Activated CD8-positive, alpha-beta memory T cell treated with anti-CD3 and anti-CD28 coated beads for 4 hours (primary cell): ENCODE data around the gene SMARCB1.

Source experiments
- DNase-seq, 2 donors: peaks; one replicate each; pipeline ENCODE4 v3.0.0-alpha.2; 2020; ENCODE audit warnings: low read depth in 2 of 2

SMARCB1 gene

DNA sequence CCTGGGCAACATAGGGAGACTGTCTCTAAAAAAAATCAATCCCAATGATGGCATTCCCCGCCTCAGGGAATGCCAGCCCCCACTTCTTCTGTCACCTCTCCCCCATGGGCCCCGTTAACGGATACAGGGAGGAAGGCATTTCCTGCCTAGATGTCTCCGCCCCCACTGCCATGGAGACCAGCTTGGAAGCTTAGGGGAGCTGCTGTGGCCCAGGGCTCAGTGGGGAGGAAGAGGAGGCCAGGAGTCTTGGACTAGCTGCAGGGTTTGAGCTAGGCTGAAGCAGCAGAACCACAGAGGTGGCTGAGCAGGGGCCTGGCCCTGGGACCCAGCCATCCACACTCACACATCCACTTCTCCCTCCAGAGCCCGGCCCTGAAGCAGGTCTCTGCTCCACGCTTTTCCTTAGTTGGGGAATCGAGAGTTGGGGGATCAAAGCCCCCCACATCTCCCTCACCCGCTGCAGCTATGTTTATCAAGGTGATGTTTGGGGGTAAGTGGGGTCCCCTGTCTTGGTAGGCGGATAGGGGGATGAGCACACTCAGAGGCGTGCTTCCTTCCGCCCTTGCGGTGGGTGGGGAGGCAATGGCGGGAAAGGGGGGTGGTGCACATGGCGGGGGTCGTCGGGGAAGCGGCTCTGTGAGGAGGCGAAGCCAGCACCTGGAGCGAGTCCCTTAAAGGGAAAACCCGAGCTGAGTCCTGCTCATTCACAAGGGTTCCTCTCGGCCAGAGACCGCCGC lies 23.8 kb upstream of the SMARCB1 start, which contains the start of gene C22orf15:
Gene C22orf15, plus strand, starts transcription at position 149 of the 737 bp plus-strand sequence. Its CDS starts 317 bp downstream, at position 466.
- no peak for DNase-seq

DNA sequence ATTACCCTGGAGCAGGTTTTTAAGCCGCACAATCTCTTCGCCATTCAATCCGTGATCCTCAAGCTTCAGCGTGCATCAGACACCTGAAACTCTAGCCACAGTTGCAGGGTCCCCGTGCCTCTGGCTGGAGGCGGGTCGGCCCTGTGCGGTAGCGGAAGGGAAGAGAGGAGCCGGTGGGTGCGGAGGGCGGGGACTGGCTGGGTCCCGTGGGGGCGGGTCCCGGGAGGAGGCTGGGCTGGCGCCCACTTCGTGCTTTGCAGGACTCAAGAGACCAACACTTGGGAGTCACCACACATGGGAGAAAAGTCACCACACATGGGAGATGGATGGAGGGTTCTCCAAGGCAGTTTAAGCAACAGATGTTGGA lies 23.2 kb upstream of the SMARCB1 start:
- DNase-seq: no peak

DNA sequence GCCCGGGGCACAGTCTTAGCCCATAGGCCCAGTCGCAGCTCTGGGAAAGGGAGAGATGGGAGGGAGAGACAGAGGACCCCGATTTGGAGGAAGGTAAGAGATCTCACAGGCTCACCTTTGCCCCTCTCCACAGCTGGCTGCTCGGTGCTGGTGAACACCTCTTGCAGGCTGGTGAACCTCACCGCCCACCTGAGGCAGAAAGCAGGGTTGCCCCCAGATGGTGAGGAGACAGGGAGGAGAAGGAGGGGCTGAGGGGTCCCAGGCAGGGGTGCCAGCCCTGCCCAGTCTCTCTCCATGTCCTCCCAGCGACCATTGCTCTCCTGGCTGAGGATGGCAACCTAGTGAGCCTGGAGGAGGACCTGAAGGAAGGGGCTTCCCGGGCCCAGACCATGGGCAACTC lies 22.8 kb upstream of the SMARCB1 start:
- DNase-seq: no peak

DNA sequence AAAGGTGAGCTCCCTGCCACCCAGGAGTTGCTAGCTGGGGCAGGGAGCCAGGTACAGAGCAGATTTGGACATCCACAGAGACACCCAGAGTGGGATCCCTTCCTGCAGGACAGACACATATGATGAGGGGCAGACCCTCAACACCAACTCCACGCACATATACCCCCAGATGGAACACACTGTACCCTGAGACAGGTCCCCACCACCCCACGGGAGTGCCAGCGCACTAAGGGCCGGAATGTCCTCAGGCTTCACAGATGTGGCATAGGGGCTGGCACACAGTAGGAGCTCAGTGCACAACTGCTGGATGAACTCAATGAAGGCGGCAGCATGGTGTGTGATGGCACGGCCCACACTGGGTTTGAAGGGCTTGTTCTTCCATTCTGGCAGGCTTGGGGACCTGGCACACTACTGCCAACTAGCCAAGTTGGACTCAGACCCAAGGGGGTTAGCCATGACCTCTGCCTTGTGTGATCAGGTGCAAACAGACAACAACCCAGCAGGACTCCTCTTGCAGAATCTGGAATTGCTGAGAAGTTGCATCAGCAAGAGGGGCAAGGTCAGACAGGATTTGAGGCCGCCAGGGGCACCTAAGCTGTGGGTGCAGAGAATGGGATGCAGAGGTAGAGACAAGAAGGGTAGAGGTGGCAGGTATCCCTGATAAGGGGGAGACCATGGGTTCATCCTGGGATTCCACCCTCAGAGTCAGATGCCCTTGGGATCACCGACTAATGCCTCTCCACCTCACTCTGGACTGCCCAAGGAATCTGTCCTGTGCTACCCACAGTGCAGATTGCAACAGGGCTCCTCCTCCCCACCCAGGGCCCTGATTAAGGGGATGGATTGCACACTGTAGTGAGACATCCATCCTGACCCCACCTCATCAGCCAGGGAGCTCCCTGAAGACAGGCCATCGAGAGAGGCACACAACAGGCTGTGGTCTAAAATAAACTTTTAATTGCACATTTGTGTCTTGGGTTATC lies 21.6 kb upstream of the SMARCB1 start:
- no peak for DNase-seq

DNA sequence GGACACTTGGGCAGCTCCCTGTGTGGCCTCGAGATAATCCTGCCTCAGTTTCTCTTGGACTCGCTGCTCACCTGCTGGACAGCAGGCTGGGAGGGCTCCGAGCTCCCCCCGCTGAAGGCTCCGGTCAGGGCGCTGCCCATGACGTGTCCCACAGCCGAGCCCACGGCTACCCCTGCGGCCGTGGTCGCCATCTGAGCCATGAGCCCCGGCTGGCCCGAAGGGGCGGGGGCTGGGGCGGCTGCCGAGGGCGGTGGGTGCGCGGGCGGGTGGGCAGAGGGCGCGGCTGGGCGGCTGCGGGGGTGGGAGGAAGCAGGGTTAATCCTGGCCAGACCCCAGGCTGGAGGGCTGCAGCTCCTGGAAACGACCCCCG lies 19.5 kb upstream of the SMARCB1 start:
- DNase-seq: no peak

DNA sequence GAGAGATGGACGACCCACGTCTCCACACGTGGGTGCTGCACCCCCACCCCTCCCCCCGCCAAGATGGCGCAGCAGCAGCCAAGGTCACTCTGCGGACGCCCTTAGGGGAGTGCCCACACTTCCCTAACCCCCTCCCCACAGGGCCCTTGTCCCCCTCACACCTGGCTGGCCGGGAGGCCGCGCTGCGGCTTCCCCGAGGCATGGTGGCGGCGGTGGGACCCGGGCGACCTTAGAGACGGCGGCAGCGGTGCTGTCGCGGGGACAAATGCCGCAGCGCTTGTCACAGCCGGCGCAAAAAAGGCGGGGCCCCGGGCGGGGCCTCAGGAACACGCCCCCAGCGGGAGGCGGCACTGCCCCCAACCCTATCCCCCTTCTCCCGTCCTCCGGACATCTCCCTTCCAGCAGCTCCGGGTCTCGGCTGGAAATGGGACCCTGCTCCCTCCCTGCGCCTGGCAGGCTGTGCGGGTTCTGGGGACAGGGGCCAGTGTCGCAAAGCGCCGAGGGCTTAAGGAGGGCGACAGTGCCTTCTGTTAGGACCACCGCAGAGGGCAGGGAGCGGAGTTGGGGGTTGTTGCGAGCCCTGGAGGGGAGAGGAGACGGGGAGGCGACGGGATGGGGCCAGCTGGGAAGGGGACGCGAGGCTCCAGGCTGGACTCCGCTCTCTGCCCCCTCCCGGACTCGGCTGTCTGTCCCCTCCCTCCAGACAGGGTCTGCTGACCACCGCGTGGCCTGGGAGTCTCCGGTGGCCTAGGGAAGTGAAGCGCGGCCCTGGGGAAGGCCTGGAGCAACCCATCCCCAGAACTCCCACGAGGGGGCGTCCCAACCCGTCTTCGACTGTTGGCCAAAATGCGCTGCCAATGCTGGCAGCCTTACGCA lies 18.9 kb upstream of the SMARCB1 start, which contains the start of gene CHCHD10:
Gene CHCHD10, minus strand, starts transcription at position 300 of the 876 bp plus-strand sequence. Its CDS starts 98 bp downstream, at position 202.
- peak; percentile 41 to 58 for DNase-seq

DNA sequence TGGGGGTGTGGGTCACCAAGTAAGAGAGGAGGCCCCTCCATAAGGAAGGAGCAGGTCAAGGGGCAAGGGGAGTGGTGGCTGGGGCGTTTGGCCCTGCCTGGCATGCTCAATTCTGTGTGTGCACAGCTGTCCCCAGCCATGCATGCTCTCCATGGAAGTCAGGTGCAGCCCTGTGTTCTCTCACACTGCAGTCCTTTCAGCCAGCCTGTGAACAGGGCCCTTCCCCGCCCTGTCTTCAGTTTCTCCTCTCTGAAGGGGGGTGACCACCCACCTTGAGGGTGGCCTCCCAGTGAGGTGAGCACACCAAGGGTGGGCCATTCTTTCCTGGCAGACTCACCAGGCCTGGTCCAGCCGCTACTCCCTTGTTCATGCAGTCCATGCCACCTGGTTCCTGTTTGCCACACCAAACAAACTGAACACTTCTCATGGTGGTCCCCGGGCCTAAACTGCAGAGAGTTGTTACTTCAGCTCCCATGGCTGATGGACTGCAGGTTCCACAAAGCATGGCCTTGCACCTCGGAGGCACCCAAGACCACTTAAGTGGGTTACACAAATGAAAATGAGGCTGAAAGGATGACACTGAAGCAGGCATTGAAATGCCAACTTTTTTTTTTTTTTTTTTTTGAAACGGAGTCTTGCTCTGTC lies 17.3 kb upstream of the SMARCB1 start:
- no peak for DNase-seq

DNA sequence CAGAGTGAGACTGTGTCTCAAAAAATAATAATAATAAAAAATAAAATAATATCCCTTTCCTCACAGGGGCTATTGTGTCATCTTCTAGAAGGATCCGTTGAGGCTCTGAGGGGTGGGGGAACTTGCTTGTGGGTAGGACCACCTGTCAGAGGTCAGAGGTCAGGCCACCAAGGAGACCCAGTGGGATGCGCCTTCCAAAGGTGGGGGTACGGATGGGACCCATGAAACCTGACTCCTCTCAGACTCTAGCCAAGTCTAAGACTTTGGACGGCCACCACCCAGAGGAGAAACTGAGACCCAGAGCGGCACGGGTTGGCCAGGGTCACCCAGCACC lies 14.5 kb upstream of the SMARCB1 start:
- DNase-seq: no peak

DNA sequence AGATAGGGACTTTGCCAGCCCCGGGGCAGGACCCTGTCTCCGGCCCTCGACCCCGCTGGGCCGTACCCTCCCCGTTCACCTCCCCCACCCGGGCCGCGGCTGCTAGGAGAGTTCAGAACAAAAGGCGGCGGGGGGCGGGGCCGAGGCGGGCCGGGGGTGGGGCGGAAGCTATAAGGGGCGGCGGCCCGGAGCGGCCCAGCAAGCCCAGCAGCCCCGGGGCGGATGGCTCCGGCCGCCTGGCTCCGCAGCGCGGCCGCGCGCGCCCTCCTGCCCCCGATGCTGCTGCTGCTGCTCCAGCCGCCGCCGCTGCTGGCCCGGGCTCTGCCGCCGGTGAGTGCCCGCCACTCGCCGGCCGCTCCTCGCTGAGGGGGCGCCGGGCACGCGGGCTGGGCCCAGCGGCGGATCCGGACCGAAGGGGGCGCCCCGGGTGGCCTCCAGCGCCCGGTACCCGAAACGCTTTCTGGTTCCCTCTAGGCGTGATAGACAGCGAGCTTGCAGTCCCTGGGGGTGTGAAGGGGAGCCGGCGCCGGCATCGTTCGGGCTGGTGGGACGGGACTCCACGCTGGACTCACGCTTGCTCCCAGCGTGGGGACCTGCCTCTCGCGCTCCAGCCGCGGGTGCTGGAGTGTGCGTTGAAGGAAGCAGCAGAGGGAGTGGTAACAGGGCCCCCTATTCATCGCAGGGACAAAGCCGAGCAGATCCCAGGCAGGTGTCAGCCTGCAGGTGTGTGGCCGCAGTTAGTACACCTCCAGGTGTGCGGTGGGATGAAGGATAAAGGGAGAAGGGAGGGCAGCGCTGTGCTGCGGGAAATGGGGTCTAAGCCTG lies 13.9 kb upstream of the SMARCB1 start, which contains the start of gene MMP11:
Gene MMP11, plus strand, starts transcription at position 201 of the 825 bp plus-strand sequence. Its CDS starts 22 bp downstream, at position 223.
- DNase-seq: no peak

DNA sequence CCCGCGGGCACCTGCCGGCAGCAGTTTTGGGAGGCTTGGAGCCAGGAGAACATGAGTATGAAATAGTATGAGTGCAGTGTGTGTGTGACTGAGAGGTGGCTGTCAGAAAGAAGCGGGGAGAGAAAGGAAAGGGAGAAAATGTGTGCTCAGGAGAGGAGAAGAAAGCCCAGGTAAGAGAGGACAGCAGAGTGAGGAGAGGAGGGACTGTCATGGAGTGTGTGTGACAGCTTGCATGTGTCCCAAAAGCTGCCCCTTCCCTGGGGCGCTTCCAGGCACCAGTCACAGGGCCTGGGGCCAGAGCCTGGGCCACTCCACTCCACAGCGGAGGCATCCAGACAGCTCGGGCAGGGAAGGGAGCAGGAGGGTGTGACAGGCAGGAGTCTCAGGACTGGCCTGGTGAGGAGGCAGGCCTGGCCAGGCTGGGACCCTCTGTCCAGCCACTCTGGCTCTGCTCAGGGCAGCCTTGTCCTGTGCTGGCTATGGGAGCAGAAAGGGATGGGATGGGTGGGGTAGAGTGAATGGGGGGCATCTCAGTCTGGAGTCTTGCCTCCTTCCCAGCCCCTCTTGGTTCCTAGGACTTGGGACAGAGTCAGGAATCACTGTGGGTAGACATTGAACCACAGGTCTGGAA lies 13.2 kb upstream of the SMARCB1 start:
- no peak for DNase-seq

DNA sequence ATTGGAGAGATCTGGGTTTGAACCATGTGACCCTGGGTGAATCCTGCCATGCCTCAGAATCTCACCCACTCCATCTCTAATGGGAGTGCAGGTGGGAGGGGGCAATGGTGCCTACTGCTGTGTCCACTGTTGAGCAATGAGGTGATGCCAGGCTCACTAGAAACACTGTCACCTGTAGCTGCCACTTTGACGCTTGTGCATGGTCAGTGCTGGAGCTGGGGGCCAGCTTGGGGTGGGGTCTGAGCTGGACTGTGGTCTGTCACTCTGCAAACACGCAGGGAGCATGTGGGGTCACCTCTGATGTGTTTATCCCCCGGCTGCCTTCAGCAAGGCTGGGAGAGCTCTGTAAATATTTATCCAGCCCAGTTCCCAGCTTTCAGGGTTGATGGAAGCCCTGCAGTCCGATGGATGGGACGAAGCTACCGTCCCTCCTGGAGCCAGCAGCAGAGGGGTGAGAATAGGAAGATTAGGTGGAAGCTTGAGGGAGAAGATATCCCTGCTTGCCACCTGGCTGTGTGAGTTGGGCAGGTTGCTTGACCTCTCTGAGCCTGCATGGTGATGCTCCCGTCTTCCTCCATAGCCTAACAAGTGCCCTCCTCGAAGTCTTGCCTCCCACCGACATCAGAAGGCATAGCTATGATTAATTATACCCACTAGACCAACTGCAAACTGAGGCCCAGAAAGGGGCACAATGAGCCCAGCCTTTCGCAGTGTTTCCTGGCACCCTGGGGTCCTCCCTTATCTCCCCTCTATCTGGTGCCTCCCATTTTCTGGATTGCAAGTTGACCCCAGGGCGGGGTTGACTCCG lies 12.4 kb upstream of the SMARCB1 start:
- DNase-seq: no peak

DNA sequence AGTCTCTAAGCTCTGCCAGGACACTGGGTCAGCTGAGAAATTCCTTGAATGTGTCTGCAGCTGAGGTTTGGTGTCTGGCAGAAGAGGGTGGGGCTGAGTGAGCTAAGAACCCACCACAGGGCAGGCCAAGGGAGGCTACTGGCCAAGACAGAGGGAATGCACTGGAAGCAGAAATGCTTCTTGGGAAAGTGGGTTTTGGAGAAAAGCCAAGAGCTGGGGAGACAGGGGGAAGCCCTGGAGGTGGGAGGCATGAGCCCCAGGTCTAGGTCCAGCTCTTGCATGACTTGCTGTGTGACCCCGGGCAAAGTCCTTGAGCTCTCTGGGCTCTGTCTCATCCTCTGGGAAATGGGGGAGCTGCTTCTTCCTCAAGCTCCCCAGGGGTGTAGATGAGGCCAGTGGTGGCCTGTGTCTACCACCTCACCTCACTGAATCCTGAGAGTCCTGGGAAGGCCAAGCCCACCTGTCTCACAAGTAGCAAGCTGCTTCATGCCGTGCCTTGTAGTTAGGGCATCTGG lies 11.8 kb upstream of the SMARCB1 start:
- no peak for DNase-seq

DNA sequence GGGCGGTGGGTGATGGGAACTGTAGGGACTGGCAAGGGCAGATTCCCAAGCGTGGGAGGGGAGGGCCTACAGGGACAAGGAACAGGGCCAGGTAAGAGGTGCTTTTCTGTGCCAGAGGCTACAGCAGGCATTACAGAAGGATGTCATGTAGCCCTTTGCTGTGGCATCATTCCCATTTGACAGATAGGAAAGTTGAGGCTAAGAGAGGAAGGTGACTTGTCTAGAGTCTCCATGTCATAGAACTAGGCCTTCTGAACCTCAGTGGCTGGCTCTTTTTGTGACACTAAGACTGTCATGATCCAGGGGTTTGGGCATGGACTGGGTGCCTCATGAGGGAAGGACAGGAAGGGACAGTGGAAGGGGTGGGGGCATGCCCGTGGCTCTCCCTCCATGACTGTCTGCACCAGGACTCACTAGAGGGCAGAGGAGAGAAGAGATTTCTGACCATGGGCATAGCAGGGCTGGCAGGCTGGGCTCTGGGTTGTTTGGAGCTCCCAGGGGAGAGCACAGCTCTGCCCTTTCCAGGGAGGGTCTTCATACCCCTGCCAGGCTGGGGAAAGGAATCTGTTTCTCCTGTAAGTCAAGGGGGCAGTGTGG lies 10.9 kb upstream of the SMARCB1 start:
- DNase-seq: no peak

DNA sequence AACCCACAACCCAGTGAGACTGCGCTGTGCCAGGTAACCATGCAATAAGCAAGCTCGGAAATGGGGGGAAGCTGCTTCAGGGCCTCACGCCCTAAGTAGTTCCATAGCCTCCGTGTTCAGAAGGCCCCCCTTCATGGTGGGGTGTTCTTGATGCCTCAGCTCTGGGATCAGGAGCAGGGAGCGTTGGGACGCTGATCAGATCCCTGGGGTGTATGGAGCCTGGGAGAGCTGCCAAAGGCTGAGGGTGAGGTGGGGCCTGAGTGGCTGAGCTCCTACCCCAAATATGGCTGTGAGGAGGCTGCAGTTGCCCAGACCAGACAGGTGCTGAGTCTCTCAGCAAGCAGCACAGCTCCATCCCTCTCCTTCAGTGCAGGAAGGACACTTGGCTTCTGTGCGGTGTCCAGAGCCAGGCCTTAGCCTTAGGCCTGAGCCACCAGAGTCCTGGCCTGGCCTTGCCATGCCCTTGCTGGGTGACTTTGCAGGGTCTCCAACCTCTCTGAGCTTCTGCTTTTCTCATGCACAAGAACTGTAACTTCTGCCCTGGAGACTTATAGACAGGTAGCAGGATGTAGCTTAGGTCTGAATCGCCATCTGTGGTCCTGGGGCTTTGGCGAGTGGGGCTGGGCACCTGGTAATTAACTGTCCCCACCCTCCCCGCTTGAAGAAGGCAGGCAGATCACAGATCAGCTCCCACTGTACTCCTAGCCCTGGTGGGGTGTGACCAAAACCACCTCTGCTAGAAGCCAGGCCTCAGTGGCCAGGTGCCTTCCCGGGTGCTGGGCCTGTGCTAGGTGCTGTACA lies 8.8 kb upstream of the SMARCB1 start:
- no peak for DNase-seq

DNA sequence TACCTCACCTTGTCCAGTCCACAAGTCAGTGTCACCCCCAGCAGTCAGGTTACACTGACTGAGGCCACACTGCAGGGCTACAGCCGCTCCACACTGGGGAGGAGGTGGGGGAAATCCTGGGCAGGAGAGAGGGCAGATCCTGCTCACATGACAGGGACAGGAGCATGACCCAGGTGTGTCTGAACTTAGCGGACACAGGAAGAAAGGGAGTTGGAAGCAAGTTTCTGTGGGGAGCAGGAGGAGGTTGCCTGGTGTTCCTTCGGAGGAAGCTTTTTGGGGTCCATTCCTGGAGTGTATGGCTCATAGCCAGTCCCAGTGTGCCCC lies 8.2 kb upstream of the SMARCB1 start:
- no peak for DNase-seq

DNA sequence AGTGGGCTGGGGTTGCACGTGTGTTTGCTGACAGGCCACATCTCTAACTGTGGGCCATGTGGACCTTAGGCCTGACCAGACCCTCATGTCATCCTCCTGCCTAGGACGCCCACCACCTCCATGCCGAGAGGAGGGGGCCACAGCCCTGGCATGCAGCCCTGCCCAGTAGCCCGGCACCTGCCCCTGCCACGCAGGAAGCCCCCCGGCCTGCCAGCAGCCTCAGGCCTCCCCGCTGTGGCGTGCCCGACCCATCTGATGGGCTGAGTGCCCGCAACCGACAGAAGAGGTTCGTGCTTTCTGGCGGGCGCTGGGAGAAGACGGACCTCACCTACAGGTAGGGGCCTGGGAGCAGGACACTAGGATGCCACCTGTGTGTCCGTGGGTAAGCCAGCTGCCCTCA lies 7.7 kb upstream of the SMARCB1 start:
- DNase-seq: no peak

DNA sequence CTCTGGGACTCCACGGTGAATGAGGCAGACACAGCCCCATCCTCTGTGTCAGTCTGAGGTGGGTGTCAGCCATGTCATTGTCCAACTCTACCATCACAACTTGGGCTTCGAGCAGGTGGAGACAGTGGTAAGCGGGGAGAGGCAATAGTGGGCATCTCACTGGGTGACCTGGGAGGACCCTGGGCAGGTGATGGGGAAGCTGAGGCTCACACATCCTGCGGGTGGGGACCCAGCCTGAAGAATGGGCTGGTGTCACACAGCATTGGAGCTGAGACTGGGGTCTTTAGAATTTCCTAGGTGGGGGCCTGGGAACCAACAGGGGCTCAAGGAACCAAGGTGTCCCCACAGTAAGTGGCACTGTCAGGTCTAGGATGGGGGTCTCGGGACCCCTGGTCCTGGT lies 7.0 kb upstream of the SMARCB1 start:
- DNase-seq: no peak
